ENCODE measurements around the gene METTL1.

DNA sequence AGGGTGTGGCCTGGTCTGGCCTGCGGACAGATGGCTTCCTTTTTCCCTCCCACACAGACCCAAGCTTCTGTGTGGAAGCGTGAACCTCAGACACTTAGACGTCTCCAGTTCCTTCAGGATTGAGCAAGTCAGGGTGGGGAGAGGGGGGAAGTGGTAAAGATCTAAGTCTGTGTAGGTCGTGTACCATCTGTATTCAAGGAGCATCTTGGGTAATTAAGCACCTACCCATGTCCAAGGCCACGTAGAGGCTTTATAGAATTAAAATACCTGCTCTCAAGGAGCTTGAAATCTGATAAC lies 44.9 kb upstream of the METTL1 start:
- TF ChIP-seq, protein P1, sequence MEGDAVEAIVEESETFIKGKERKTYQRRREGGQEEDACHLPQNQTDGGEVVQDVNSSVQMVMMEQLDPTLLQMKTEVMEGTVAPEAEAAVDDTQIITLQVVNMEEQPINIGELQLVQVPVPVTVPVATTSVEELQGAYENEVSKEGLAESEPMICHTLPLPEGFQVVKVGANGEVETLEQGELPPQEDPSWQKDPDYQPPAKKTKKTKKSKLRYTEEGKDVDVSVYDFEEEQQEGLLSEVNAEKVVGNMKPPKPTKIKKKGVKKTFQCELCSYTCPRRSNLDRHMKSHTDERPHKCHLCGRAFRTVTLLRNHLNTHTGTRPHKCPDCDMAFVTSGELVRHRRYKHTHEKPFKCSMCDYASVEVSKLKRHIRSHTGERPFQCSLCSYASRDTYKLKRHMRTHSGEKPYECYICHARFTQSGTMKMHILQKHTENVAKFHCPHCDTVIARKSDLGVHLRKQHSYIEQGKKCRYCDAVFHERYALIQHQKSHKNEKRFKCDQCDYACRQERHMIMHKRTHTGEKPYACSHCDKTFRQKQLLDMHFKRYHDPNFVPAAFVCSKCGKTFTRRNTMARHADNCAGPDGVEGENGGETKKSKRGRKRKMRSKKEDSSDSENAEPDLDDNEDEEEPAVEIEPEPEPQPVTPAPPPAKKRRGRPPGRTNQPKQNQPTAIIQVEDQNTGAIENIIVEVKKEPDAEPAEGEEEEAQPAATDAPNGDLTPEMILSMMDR (IDR thresholded peaks at IDR 0.05) = no peak
- no peak for TF ChIP-seq POLR2A (IDR thresholded peaks at IDR 0.05)

Data from tibial nerve (tissue), 3 donors.